HepG2 (cell line): ENCODE measurements around the gene ZBTB46. TPM values are rescaled to one million over a fixed set of nuclear protein-coding genes. Genes with fewer than 3 reads are reported as not detected.

Experiments used
- CAMTA2 ChIP-seq: sonication (generic); formaldehyde crosslinking; IDR thresholded peaks from 2 replicates; pipeline ENCODE4 v1.4.0; 2020; ENCODE audit warnings: mild to moderate bottlenecking, missing genetic modification reagents, borderline replicate concordance
- CBX5 ChIP-seq: sonication (generic); formaldehyde crosslinking; IDR thresholded peaks from 2 replicates; pipeline ENCODE4 v1.4.0; 2020; ENCODE audit warnings: missing genetic modification reagents, borderline replicate concordance
- DR1 ChIP-seq: sonication (generic); formaldehyde crosslinking; IDR thresholded peaks from 2 replicates; pipeline ENCODE4 v1.8.0; 2021; ENCODE audit warnings: mild to moderate bottlenecking, missing genetic modification reagents, inconsistent platforms
- FOXA3 ChIP-seq: IDR thresholded peaks from 2 replicates; pipeline ENCODE4 v1.6.1; 2016; ENCODE audit warnings: missing genetic modification reagents, missing compliant biosample characterization
- GATA4 ChIP-seq: sonication (generic); IDR thresholded peaks from 2 replicates; pipeline ENCODE4 v1.6.1; 2016; ENCODE audit warnings: antibody characterized with exemption, low read depth, borderline replicate concordance
- HNRNPH1 ChIP-seq: fragments of 200-400 bp; formaldehyde crosslinking; optimal IDR thresholded peaks from 2 replicates; pipeline ENCODE3; 2017; ENCODE audit warnings: mild to moderate bottlenecking, low read depth, low read length
- MAZ ChIP-seq, 2 experiments: sonication (generic) in 1 of 2; formaldehyde crosslinking in 1 of 2; IDR thresholded peaks; 2 replicates each; pipeline versions ENCODE4 v1.5.0 to v1.6.1; 2012 to 2020; ENCODE audit warnings: low read depth in 2 of 2, mild to moderate bottlenecking in 2 of 2, borderline replicate concordance in 1 of 2, improper control_type of control experiment in 1 of 2, low read length in 1 of 2, missing genetic modification reagents in 1 of 2, moderate library complexity in 1 of 2
- MTF2 ChIP-seq: sonication (generic); formaldehyde crosslinking; IDR thresholded peaks from 2 replicates; pipeline ENCODE4 v1.5.0; 2020; ENCODE audit warnings: missing genetic modification reagents, borderline replicate concordance
- NBN ChIP-seq: fragments of 450-650 bp; conservative IDR thresholded peaks from 2 replicates; pipeline ENCODE4 v1.6.1; 2017
- PHF5A ChIP-seq: IDR thresholded peaks from one replicate; pipeline ENCODE4 v1.6.1; 2018; ENCODE audit warnings: low read depth, missing genetic modification reagents; ENCODE audit not compliant: unreplicated experiment
- RORA ChIP-seq: sonication (generic); formaldehyde crosslinking; IDR thresholded peaks from 2 replicates; pipeline ENCODE4 v1.5.0; 2020; ENCODE audit warnings: mild to moderate bottlenecking, missing genetic modification reagents, moderate library complexity
- SOX13 ChIP-seq, 3 experiments: fragments of 450-650 bp in 1 of 3; sonication (generic) in 1 of 3; formaldehyde crosslinking in 1 of 3; IDR thresholded peaks in 2 of 3; conservative IDR thresholded peaks in 1 of 3; 2 replicates each; pipeline versions ENCODE4 v1.5.0 to v1.6.1; 2016 to 2020; ENCODE audit warnings: antibody characterized with exemption in 1 of 3, mild to moderate bottlenecking in 1 of 3, missing compliant biosample characterization in 1 of 3, missing genetic modification reagents in 1 of 3, moderate library complexity in 1 of 3
- TBX3 ChIP-seq: fragments of 450-650 bp; IDR thresholded peaks from 2 replicates; pipeline ENCODE4 v1.6.1; 2017; ENCODE audit warnings: antibody characterized with exemption, mild to moderate bottlenecking, inconsistent platforms, borderline replicate concordance
- ZNF232 ChIP-seq: sonication (generic); formaldehyde crosslinking; IDR thresholded peaks from 2 replicates; pipeline ENCODE4 v1.4.0; 2020; ENCODE audit warnings: missing genetic modification reagents, borderline replicate concordance
- ZNF253 ChIP-seq: sonication (generic); formaldehyde crosslinking; IDR thresholded peaks from 2 replicates; pipeline ENCODE4 v1.8.0; 2022; ENCODE audit warnings: mild to moderate bottlenecking, missing genetic modification reagents, borderline replicate concordance
- ZNF350 ChIP-seq: sonication (generic); formaldehyde crosslinking; IDR thresholded peaks from 2 replicates; pipeline ENCODE4 v1.4.0; 2020; ENCODE audit warnings: mild to moderate bottlenecking, low read depth, missing genetic modification reagents, borderline replicate concordance
- ZNF431 ChIP-seq: sonication (generic); formaldehyde crosslinking; IDR thresholded peaks from 2 replicates; pipeline ENCODE4 v1.9.0; 2022; ENCODE audit warnings: missing genetic modification reagents, low read depth, mild to moderate bottlenecking, borderline replicate concordance
- ZNF44 ChIP-seq: sonication (generic); formaldehyde crosslinking; IDR thresholded peaks from 2 replicates; pipeline ENCODE4 v1.5.1; 2020; ENCODE audit warnings: mild to moderate bottlenecking, missing genetic modification reagents
- ZNF713 ChIP-seq: sonication (generic); formaldehyde crosslinking; IDR thresholded peaks from 2 replicates; pipeline ENCODE4 v1.4.0; 2020; ENCODE audit warnings: mild to moderate bottlenecking, missing genetic modification reagents
- ZNF75D ChIP-seq: sonication (generic); formaldehyde crosslinking; IDR thresholded peaks from 2 replicates; pipeline ENCODE4 v1.8.1; 2023; ENCODE audit warnings: missing genetic modification reagents, mild to moderate bottlenecking, borderline replicate concordance
- ZSCAN25 ChIP-seq: sonication (generic); formaldehyde crosslinking; IDR thresholded peaks from 2 replicates; pipeline ENCODE4 v1.8.0; 2022; ENCODE audit warnings: mild to moderate bottlenecking, missing genetic modification reagents
- ZSCAN9 ChIP-seq: IDR thresholded peaks from 2 replicates; pipeline ENCODE4 v1.6.1; 2016; ENCODE audit warnings: borderline replicate concordance
- polyA plus RNA-seq, 8 experiments: library from polyadenylated mRNA; depleted of rRNA in 3 of 8; stranded (reverse) in 7 of 8; unstranded in 1 of 8; fragments of >200 nt; fragmentation: Illumina TruSeq in 4 of 8; extraction: Trizol in 4 of 8; gene quantifications; 2 replicates each; pipeline versions ENCODE4 v1.2.1 to v1.2.3, GENCODE V29; 2011 to 2016; ENCODE audit warnings: low read depth in 4 of 8, missing spikeins in 1 of 8, mixed read lengths in 1 of 8; ENCODE audit not compliant: insufficient read depth in 1 of 8
- total RNA-seq, 5 experiments: library from RNA; depleted of rRNA; stranded (reverse); fragments of >200 nt; fragmentation: Illumina TruSeq; extraction: Trizol; gene quantifications; 2 replicates each; pipeline ENCODE4 v1.2.3, GENCODE V29; 2016; ENCODE audit warnings: low read depth in 1 of 5
- TF ChIP-seq, protein P1 (sequence below): IDR thresholded peaks from 2 replicates; pipeline ENCODE4 v1.6.1; 2016; ENCODE audit warnings: missing genetic modification reagents, missing compliant biosample characterization
- TF ChIP-seq, protein P2 (sequence below): sonication (generic); formaldehyde crosslinking; IDR thresholded peaks from 2 replicates; pipeline ENCODE4 v1.5.0; 2020; ENCODE audit warnings: missing genetic modification reagents
- TF ChIP-seq, protein P3 (sequence below): IDR thresholded peaks from 2 replicates; pipeline ENCODE4 v1.6.1; 2016; ENCODE audit warnings: control low read depth
- TF ChIP-seq, protein P4 (sequence below): sonication (generic); formaldehyde crosslinking; IDR thresholded peaks from 2 replicates; pipeline ENCODE4 v1.8.0; 2022; ENCODE audit warnings: missing genetic modification reagents, mild to moderate bottlenecking, moderate library complexity, borderline replicate concordance

Gene ZBTB46
- total and polyA plus RNA-seq, 2 of the 13 experiments (the other 11 are each of a cell fraction or from before 2014, with no cell fraction given), result 1.6 to 13.5 TPM

DNA sequence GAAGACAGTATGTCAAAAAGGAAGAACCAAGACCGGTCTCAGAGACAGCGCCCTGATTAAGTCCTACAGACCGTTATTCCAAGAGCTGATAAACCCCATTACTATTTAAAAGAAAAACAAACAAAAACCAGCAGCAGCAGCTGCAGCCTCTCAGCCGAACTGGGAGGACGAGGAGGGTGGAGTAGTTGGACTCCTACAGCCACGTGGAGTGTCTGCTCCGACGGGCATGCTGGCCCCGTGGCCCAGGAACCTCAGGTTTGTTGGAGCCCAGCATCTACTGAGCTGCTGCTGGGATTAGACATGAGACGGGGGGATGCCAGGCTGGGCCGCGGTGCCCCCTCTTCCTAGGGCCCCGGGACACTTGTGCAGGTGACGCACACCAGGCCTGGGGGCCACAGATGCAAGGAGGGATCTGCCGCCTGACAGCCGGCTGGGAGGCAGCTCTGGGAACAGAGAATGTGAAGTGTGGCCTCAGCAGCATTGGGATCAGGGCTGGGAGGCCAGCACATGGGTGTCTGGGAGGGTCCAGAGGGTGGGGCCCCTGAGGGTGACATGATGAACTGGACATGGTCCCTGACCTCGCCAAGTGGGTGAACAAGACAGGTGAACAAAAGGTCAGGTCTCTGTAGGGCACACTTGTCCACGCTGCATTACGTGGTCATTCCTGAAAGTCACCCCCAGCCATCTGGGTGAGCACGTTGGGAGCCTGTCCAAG, 2.9 kb upstream of the ZBTB46 start (continued):
- no peak for TF ChIP-seq ZNF232 (CRISPR knock-in tag)
- TF ChIP-seq MTF2 (CRISPR knock-in tag), result no peak
- TF ChIP-seq, protein P1, sequence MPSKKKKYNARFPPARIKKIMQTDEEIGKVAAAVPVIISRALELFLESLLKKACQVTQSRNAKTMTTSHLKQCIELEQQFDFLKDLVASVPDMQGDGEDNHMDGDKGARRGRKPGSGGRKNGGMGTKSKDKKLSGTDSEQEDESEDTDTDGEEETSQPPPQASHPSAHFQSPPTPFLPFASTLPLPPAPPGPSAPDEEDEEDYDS (CRISPR knock-in tag), result no peak
- TF ChIP-seq GATA4, result no peak
- TF ChIP-seq TBX3, result no peak
- TF ChIP-seq ZNF431 (CRISPR knock-in tag), result no peak
- TF ChIP-seq NBN, result no peak
- no peak for TF ChIP-seq ZNF253 (CRISPR knock-in tag)
- no peak for TF ChIP-seq SOX13 (IDR thresholded peaks at IDR 0.05)
- no peak for TF ChIP-seq SOX13 (CRISPR knock-in tag; conservative IDR thresholded peaks at IDR 0.05 in 1 of 2, IDR thresholded peaks at IDR 0.05 in 1 of 2)
- TF ChIP-seq, protein P2, sequence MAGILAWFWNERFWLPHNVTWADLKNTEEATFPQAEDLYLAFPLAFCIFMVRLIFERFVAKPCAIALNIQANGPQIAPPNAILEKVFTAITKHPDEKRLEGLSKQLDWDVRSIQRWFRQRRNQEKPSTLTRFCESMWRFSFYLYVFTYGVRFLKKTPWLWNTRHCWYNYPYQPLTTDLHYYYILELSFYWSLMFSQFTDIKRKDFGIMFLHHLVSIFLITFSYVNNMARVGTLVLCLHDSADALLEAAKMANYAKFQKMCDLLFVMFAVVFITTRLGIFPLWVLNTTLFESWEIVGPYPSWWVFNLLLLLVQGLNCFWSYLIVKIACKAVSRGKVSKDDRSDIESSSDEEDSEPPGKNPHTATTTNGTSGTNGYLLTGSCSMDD (CRISPR knock-in tag), result no peak
- no peak for TF ChIP-seq ZSCAN25 (CRISPR knock-in tag)
- TF ChIP-seq, protein P3, sequence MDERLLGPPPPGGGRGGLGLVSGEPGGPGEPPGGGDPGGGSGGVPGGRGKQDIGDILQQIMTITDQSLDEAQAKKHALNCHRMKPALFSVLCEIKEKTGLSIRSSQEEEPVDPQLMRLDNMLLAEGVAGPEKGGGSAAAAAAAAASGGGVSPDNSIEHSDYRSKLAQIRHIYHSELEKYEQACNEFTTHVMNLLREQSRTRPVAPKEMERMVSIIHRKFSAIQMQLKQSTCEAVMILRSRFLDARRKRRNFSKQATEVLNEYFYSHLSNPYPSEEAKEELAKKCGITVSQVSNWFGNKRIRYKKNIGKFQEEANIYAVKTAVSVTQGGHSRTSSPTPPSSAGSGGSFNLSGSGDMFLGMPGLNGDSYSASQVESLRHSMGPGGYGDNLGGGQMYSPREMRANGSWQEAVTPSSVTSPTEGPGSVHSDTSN (CRISPR knock-in tag), result no peak
- no peak for TF ChIP-seq PHF5A (CRISPR knock-in tag)
- TF ChIP-seq CAMTA2, result peak; percentile 62; the same call in 1 of the 2 replicates
- TF ChIP-seq, protein P4, sequence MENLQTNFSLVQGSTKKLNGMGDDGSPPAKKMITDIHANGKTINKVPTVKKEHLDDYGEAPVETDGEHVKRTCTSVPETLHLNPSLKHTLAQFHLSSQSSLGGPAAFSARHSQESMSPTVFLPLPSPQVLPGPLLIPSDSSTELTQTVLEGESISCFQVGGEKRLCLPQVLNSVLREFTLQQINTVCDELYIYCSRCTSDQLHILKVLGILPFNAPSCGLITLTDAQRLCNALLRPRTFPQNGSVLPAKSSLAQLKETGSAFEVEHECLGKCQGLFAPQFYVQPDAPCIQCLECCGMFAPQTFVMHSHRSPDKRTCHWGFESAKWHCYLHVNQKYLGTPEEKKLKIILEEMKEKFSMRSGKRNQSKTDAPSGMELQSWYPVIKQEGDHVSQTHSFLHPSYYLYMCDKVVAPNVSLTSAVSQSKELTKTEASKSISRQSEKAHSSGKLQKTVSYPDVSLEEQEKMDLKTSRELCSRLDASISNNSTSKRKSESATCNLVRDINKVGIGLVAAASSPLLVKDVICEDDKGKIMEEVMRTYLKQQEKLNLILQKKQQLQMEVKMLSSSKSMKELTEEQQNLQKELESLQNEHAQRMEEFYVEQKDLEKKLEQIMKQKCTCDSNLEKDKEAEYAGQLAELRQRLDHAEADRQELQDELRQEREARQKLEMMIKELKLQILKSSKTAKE (CRISPR knock-in tag), result no peak
- no peak for TF ChIP-seq RORA (CRISPR knock-in tag)
- no peak for TF ChIP-seq HNRNPH1
- no peak for TF ChIP-seq ZNF44 (CRISPR knock-in tag)
- no peak for TF ChIP-seq DR1 (CRISPR knock-in tag)
- TF ChIP-seq ZNF350 (CRISPR knock-in tag), result no peak
- TF ChIP-seq FOXA3, result no peak
- TF ChIP-seq ZNF713 (CRISPR knock-in tag), result no peak
- peak; percentile 32; the same call in 1 of the 2 replicates for TF ChIP-seq CBX5 (CRISPR knock-in tag)
- TF ChIP-seq MAZ (IDR thresholded peaks at IDR 0.05; ENCODE audit: borderline replicate concordance, low read depth, low read length), result no peak
- peak; percentile 19; the same call in 1 of the 2 replicates for TF ChIP-seq MAZ (CRISPR knock-in tag; IDR thresholded peaks at IDR 0.05; ENCODE audit: low read depth)
- no peak for TF ChIP-seq ZNF75D (CRISPR knock-in tag)
- TF ChIP-seq ZSCAN9 (CRISPR knock-in tag), result no peak
